SU-DHL-6 (cell line): ENCODE measurements around the gene IL1R1.

Source experiments
- CTCF ChIP-seq: fragments of 200-600 bp; sonication (generic); IDR thresholded peaks from one replicate; pipeline ENCODE4 v1.5.1; 2017; ENCODE audit warnings: antibody characterized with exemption, mild to moderate bottlenecking, low read length, moderate library complexity; ENCODE audit not compliant: insufficient read depth, poor library complexity, severe bottlenecking
- EZH2phosphoT487 ChIP-seq: fragments of 200-600 bp; sonication (generic), shearing (Covaris generic); conservative IDR thresholded peaks from 2 replicates; pipeline ENCODE4 v1.6.1; 2018; ENCODE audit warnings: mild to moderate bottlenecking, antibody characterized with exemption, low read length, moderate library complexity, mixed read lengths

DNA sequence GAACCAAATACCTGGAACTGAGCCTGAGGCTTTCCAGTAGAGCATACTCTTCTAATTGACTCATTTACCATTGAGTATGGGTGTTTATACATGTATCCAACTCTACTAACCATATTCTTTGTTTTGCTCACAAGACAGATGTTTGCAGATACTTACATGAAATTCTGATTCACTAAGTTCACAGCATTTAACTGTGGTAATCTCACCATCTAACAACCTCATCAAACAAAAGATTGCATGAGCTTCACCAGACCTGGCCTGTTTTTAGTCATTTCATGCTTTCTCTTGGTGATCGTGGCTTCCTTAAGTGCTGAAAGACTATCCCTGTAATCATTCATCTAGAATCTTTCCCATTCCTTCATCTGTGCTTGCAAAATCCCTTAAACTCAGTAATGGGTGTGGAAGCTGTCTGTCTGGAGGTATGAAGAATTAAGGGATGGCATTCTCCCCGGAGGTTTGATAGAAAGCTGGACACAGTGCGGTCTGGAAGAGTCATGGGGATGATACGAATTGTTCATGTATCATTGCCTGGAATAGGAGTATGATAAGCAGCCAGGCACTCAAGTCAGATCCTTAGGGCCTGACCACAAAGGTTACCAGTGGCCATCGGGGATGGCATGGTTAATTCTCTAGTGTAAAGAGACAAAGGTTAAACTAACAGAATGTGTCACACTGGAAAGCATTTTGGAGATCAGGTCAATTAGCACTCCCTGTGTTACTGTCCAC, 42.0 kb upstream of the IL1R1 start:
- no peak for TF ChIP-seq CTCF
- no peak for TF ChIP-seq EZH2phosphoT487
